Measurements from ENCODE around the gene PDSS1.
A peak's percentile ranks its signal among the peaks of the same experiment; 100 is the strongest.

The PDSS1 gene

GRCh38 chr10:26755443-26755903, 58.0 kb downstream of the PDSS1 start:
- TF ChIP-seq TEAD4 (IDR thresholded peaks at IDR 0.05) (no peak), MAX (IDR thresholded peaks at IDR 0.05) (0 out of 2 replicates have a peak, but pooled peaks have one; percentile 11), NFIC (IDR thresholded peaks at IDR 0.05) (no peak), RAD21 (IDR thresholded peaks at IDR 0.05; ENCODE audit: low read depth) (peak; percentile 6; the same call in 1 of the 2 replicates)

- TF ChIP-seq EP300 (IDR thresholded peaks at IDR 0.05; ENCODE audit: borderline replicate concordance) (no peak), CEBPB (IDR thresholded peaks at IDR 0.05) (no peak), NFIC (IDR thresholded peaks at IDR 0.05) (no peak), ZBTB7A (IDR thresholded peaks at IDR 0.05; ENCODE audit: low read depth) (no peak)
Observed at GRCh38 chr10:26759008-26759407, 61.5 kb downstream of the PDSS1 start.

GRCh38 chr10:26765549-26765948, 68.0 kb downstream of the PDSS1 start:
- TF ChIP-seq EGR1 (IDR thresholded peaks at IDR 0.05) (no peak), FOXM1 (IDR thresholded peaks at IDR 0.05; ENCODE audit: borderline replicate concordance, low read depth) (no peak), EP300 (IDR thresholded peaks at IDR 0.05; ENCODE audit: borderline replicate concordance) (no peak), YY1 (IDR thresholded peaks at IDR 0.05; ENCODE audit: low read depth) (no peak), TCF12 (IDR thresholded peaks at IDR 0.05; ENCODE audit: low read depth) (no peak), MAX (IDR thresholded peaks at IDR 0.05) (no peak), TEAD4 (IDR thresholded peaks at IDR 0.05) (no peak), CEBPB (IDR thresholded peaks at IDR 0.05) (no peak), ZBTB7A (IDR thresholded peaks at IDR 0.05; ENCODE audit: low read depth) (no peak), CREB1 (IDR thresholded peaks at IDR 0.05; ENCODE audit: low read depth) (no peak), TAF1 (IDR thresholded peaks at IDR 0.05; ENCODE audit: low read depth) (no peak), NFIC (IDR thresholded peaks at IDR 0.05) (no peak), REST (IDR thresholded peaks at IDR 0.05; ENCODE audit: low read depth) (no peak), RAD21 (IDR thresholded peaks at IDR 0.05; ENCODE audit: low read depth) (no peak), USF1 (IDR thresholded peaks at IDR 0.05) (no peak)

GRCh38 chr10:26770069-26770468, 72.6 kb downstream of the PDSS1 start:
- no peak for TF ChIP-seq TCF12 (IDR thresholded peaks at IDR 0.05; ENCODE audit: low read depth)
- no peak for TF ChIP-seq CEBPB (IDR thresholded peaks at IDR 0.05)
- no peak for TF ChIP-seq TEAD4 (IDR thresholded peaks at IDR 0.05)
- TF ChIP-seq TAF1 (IDR thresholded peaks at IDR 0.05; ENCODE audit: low read depth) = no peak
- no peak for TF ChIP-seq USF1 (IDR thresholded peaks at IDR 0.05)
- TF ChIP-seq FOXM1 (IDR thresholded peaks at IDR 0.05; ENCODE audit: borderline replicate concordance, low read depth) = no peak
- no peak for TF ChIP-seq MAX (IDR thresholded peaks at IDR 0.05)
- no peak for TF ChIP-seq ZBTB7A (IDR thresholded peaks at IDR 0.05; ENCODE audit: low read depth)
- no peak for TF ChIP-seq EP300 (IDR thresholded peaks at IDR 0.05; ENCODE audit: borderline replicate concordance)
- TF ChIP-seq YY1 (IDR thresholded peaks at IDR 0.05; ENCODE audit: low read depth) = no peak
- no peak for TF ChIP-seq RAD21 (IDR thresholded peaks at IDR 0.05; ENCODE audit: low read depth)
- no peak for TF ChIP-seq REST (IDR thresholded peaks at IDR 0.05; ENCODE audit: low read depth)

GRCh38 chr10:26773633-26774032, 76.1 kb downstream of the PDSS1 start:
- no peak for TF ChIP-seq EGR1 (IDR thresholded peaks at IDR 0.05)
- TF ChIP-seq TCF12 (IDR thresholded peaks at IDR 0.05; ENCODE audit: low read depth) = no peak
- TF ChIP-seq RAD21 (IDR thresholded peaks at IDR 0.05; ENCODE audit: low read depth) = no peak
- no peak for TF ChIP-seq YY1 (IDR thresholded peaks at IDR 0.05; ENCODE audit: low read depth)
- no peak for TF ChIP-seq FOXM1 (IDR thresholded peaks at IDR 0.05; ENCODE audit: borderline replicate concordance, low read depth)
- no peak for TF ChIP-seq NFIC (IDR thresholded peaks at IDR 0.05)
- TF ChIP-seq USF1 (IDR thresholded peaks at IDR 0.05) = no peak
- no peak for TF ChIP-seq EP300 (IDR thresholded peaks at IDR 0.05; ENCODE audit: borderline replicate concordance)
- no peak for TF ChIP-seq TEAD4 (IDR thresholded peaks at IDR 0.05)
- TF ChIP-seq CEBPB (IDR thresholded peaks at IDR 0.05) = no peak
- no peak for TF ChIP-seq TAF1 (IDR thresholded peaks at IDR 0.05; ENCODE audit: low read depth)
- TF ChIP-seq ZBTB7A (IDR thresholded peaks at IDR 0.05; ENCODE audit: low read depth) = no peak
- TF ChIP-seq MAX (IDR thresholded peaks at IDR 0.05) = no peak
- no peak for TF ChIP-seq CREB1 (IDR thresholded peaks at IDR 0.05; ENCODE audit: low read depth)
- TF ChIP-seq REST (IDR thresholded peaks at IDR 0.05; ENCODE audit: low read depth) = no peak

Measured in Ishikawa (cell line).